ENCODE results near the gene SOCS7. TPM values are rescaled to one million over a fixed set of nuclear protein-coding genes. Genes with fewer than 3 reads are reported as not detected.

Gene SOCS7
- total and polyA plus RNA-seq, 8 donors: 5.5 to 24.0 (median 17.5) TPM

GRCh38 chr17:38352245-38353085 is 821 bp downstream of the SOCS7 start:
- H3K4me1 ChIP-seq: peaks cover 9 to 27% (median 16%) of the 10 kb centered on the region in 3 donors
- intact Hi-C loops (cut with DNase I): no loop called here
- H3K4me3 ChIP-seq: peak overlapping the region; percentile 74 to 95 (median 84)
- FAIRE-seq (no peak), DNase-seq (peak; percentile 14 to 83 (median 45)), ATAC-seq (peak; percentile 12 to 26 (median 22))
- 0 to 1% methylated on average over 50 to 72 of the region's 72 CpGs for WGBS, 2 donors
- no peak for TF ChIP-seq CTCF (IDR thresholded peaks at IDR 0.05)
- H3K36me3 ChIP-seq: no peaks in the 10 kb centered on the region
- H3K9me3 ChIP-seq: no peaks in the 10 kb centered on the region
- H3K27ac ChIP-seq: peak overlapping the region; percentile 64 to 91 (median 78)
- H3K27me3 ChIP-seq: no peaks in the 10 kb centered on the region

DNA sequence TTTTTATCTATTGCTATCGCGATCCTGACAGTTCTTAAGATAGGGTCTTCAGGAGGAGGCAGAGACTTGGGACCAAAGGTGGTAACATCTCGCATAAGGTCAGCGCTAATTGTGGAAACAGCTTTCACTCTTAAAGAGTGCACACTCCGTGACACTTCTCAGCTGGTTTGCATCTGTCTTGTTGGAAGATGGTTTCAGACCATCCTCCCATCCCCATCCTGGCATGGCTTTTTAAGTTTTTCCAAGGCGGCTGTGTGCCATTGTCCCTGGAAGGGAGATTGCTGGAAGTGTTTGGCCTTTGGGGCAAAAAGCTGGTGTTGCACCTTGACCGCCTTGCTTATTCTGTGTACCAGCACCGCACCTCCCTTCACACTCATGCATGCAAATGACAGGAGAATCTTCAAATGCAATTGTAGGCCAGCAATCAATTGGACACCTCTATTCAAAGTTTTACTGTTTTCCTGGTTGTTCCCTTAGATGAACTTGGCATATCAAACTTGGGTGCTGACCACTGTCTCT is 1.5 kb downstream of the SOCS7 start:
- H3K9me3 ChIP-seq: no peaks in the 10 kb centered on the region
- intact Hi-C loops (cut with DNase I): no loop called here
- H3K27me3 ChIP-seq: no peaks in the 10 kb centered on the region
- WGBS, 2 donors: 8 to 12% methylated on average over 8 of the region's 8 CpGs
- FAIRE-seq (no peak), ATAC-seq (no peak), DNase-seq (no peak)
- H3K36me3 ChIP-seq: no peaks in the 10 kb centered on the region
- no peak for TF ChIP-seq CTCF (IDR thresholded peaks at IDR 0.05)
- peaks cover 15 to 29% (median 22%) of the 10 kb centered on the region in 3 donors for H3K4me1 ChIP-seq
- peak overlapping the region; percentile 74 to 95 (median 84) for H3K4me3 ChIP-seq
- H3K27ac ChIP-seq: peak overlapping the region in 3 of 4 donors; percentile 69 to 91 (median 88)

DNA sequence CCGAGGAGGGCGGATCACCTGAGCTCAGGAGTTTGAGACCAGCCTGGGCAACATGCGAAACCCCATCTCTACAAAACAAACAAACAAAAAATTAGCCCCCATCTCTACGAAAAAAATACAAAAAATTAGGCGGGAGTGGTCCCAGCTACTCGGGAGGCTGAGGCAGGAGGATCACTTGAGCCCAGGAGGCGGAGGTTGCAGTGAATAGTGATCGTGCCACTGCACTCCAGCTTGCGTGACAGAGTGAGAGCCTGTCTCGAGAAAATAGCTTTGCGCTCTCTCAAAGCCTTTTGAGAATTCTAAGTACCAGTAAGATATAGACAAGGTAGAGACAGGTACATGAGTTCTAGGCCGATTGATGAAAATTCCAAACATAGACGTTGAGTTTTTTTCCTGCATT is 2.0 kb downstream of the SOCS7 start:
- ATAC-seq (no peak), FAIRE-seq (no peak), DNase-seq (no peak)
- no peak overlapping the region for H3K27ac ChIP-seq
- 56 to 73% methylated on average over 13 of the region's 13 CpGs for WGBS, 2 donors
- peaks cover 15 to 31% (median 22%) of the 10 kb centered on the region in 3 donors for H3K4me1 ChIP-seq
- no peaks in the 10 kb centered on the region for H3K9me3 ChIP-seq
- peak overlapping the region in 2 of 4 donors; percentile 89 to 95 for H3K4me3 ChIP-seq
- intact Hi-C loops (cut with DNase I): no loop called here
- H3K27me3 ChIP-seq: no peaks in the 10 kb centered on the region
- H3K36me3 ChIP-seq: no peaks in the 10 kb centered on the region
- TF ChIP-seq CTCF (IDR thresholded peaks at IDR 0.05): no peak

GRCh38 chr17:38354466-38354865 is 2.8 kb downstream of the SOCS7 start:
- 56 to 68% methylated on average over 7 of the region's 7 CpGs for WGBS, 2 donors
- Histone ChIP-seq H3K4me1 (peaks cover 15 to 31% (median 22%) of the 10 kb centered on the region in 3 donors), H3K36me3 (no peaks in the 10 kb centered on the region), H3K27me3 (no peaks in the 10 kb centered on the region), H3K9me3 (no peaks in the 10 kb centered on the region), H3K4me3 (peak overlapping the region in 1 of 4 donors; percentile 89), H3K27ac (no peak overlapping the region)
- TF ChIP-seq CTCF (IDR thresholded peaks at IDR 0.05): no peak
- intact Hi-C loops (cut with DNase I): no loop called here
- ATAC-seq (no peak), FAIRE-seq (no peak), DNase-seq (no peak)

DNA sequence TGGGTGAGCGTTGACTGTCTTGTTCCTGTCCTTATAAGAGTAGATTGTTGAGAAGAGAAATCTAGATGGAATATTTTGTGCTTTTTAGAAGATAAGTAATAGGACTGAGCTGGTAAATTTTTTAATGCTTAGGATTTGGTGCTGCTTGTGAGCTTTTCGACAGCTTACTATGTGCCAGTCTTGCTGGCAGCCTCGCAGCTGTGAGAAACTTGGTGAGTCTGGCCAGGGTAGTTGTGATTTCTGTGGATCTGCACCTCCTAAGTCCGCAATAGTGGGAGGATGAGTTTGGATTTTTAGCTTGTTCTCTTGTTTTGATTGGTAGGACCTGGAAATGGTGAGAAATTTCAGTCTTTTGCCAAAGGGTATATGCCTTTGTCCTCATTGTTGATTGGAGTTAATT is 3.6 kb downstream of the SOCS7 start:
- H3K36me3 ChIP-seq: no peaks in the 10 kb centered on the region
- 71 to 84% methylated on average over 4 of the region's 4 CpGs for WGBS, 2 donors
- intact Hi-C loops (cut with DNase I): no loop called here

More for the DNA sequence above, 3.6 kb downstream of the SOCS7 start:
- Histone ChIP-seq H3K9me3 (no peaks in the 10 kb centered on the region), H3K27ac (no peak overlapping the region), H3K27me3 (no peaks in the 10 kb centered on the region), H3K4me3 (no peak overlapping the region), H3K4me1 (peaks cover 15 to 31% (median 22%) of the 10 kb centered on the region in 3 donors)
- no peak for TF ChIP-seq CTCF (IDR thresholded peaks at IDR 0.05)
- FAIRE-seq (no peak), DNase-seq (no peak), ATAC-seq (no peak)
